GM19193 (cell line): ENCODE measurements around the gene C6orf120.

ENCODE experiments used
- POLR2A ChIP-seq: IDR thresholded peaks from 4 replicates; pipeline ENCODE4 v1.6.1; 2011; ENCODE audit not compliant: insufficient read depth, insufficient read length; ENCODE audit errors: extremely low read depth

The C6orf120 gene

GRCh38 chr6:169668203-169668847 lies 33.6 kb upstream of the C6orf120 start:
- TF ChIP-seq POLR2A = no peak

GRCh38 chr6:169669147-169669546 lies 32.8 kb upstream of the C6orf120 start:
- no peak for TF ChIP-seq POLR2A

- TF ChIP-seq POLR2A = no peak
Measured at GRCh38 chr6:169669889-169670288, 32.0 kb upstream of the C6orf120 start.

GRCh38 chr6:169671563-169671962 lies 30.4 kb upstream of the C6orf120 start:
- TF ChIP-seq POLR2A = no peak

- TF ChIP-seq POLR2A = no peak
Measured at GRCh38 chr6:169675011-169675410, 26.9 kb upstream of the C6orf120 start.

GRCh38 chr6:169677096-169677495 lies 24.8 kb upstream of the C6orf120 start:
- TF ChIP-seq POLR2A = no peak

- TF ChIP-seq POLR2A = no peak
Measured at GRCh38 chr6:169678342-169678741, 23.6 kb upstream of the C6orf120 start.

GRCh38 chr6:169684056-169684455 lies 17.9 kb upstream of the C6orf120 start:
- TF ChIP-seq POLR2A = no peak

- TF ChIP-seq POLR2A = no peak
Measured at GRCh38 chr6:169685860-169686259, 16.1 kb upstream of the C6orf120 start.

- no peak for TF ChIP-seq POLR2A
Measured at GRCh38 chr6:169689287-169689686, 12.6 kb upstream of the C6orf120 start.

GRCh38 chr6:169691260-169691659 lies 10.7 kb upstream of the C6orf120 start:
- TF ChIP-seq POLR2A = no peak

GRCh38 chr6:169692516-169692915 lies 9.4 kb upstream of the C6orf120 start:
- no peak for TF ChIP-seq POLR2A

- TF ChIP-seq POLR2A = no peak
Measured at GRCh38 chr6:169695131-169695530, 6.8 kb upstream of the C6orf120 start.

GRCh38 chr6:169700296-169700695 lies 1.6 kb upstream of the C6orf120 start:
- no peak for TF ChIP-seq POLR2A

- TF ChIP-seq POLR2A = no peak
Measured at GRCh38 chr6:169701311-169701953, 494 bp upstream of the C6orf120 start.

- no peak for TF ChIP-seq POLR2A
Measured at GRCh38 chr6:169702840-169703246, 917 bp downstream of the C6orf120 start.
